ENCODE data around the gene MYOD1.

The MYOD1 gene

DNA sequence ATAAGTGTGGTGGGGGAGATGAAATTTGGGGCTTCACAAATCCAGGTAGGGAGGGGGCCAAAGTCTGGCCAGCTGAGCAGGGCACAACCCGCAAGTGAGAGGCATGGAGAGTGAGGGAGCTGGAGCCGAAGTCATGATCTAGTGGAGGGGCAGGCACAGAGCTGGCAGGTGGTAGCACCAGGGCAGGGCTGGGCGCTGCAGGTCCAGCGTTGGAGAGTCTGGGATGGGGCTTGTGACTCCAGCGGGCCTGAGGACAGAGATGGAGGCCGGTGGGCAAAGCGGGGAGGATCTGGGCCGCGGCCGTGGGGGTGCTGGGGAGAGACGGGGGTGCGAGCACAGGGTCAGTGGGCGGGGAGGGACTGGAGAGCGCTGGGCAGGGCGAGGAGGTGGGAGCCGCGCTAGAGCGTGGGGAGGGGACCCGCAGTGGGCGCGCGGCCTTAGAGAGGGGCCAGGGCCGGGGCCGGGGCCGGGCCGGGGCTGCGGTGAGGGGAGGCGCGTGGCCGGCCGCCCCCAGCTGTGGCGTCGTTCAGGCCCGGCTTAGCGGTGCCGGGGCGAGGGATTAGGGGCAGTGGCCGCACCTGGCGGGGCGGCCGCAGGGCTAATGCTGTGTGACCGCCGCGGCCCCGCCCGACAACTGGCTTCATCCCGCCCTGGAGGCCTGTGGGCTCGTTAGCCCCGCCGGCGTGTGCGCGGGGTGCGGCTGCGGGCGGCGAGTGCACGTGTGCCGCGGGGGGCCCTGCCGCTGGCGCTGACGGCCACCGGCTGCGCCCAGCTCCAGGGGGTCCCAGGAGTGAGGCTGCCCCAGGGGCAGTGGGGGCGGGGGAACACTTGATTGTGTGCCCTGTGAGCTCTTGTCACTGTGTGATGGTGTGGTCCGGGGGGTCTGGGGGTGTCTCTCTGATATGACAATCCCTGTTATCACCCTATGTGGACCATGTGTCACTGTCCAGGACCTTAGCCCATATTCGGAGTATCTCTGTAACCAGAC is 23.6 kb upstream of the MYOD1 start:
- no peak overlapping the region for H3K4me3 ChIP-seq (ENCODE audit: low read length)
- no peak for TF ChIP-seq ZNF274 (IDR thresholded peaks at IDR 0.05; ENCODE audit: low read depth, low read length)

DNA sequence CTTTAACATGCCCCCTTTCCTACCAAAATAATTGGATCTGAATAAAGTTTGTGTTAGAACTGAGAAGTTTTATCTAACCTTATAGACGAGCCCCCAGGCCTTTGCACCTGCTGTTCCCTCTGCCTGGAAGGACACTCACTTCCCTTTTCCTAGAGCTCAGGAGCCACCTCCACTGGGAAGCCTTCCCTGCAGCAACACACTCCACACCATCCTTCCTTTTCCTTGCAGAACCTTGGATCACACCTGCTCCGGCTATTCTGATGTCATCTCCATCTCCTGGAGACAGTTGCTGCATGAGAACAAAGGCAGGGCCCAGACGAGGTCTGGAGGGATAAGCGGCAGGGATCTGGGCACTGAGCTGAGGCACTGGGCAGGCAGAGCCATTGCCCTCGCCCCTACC is 22.6 kb upstream of the MYOD1 start:
- no peak overlapping the region for H3K4me3 ChIP-seq (ENCODE audit: low read length)
- TF ChIP-seq ZNF274 (IDR thresholded peaks at IDR 0.05; ENCODE audit: low read depth, low read length) = no peak

GRCh38 chr11:17697175-17697949 is 22.0 kb upstream of the MYOD1 start:
- no peak for TF ChIP-seq ZNF274 (IDR thresholded peaks at IDR 0.05; ENCODE audit: low read depth, low read length)
- no peak overlapping the region for H3K4me3 ChIP-seq (ENCODE audit: low read length)

GRCh38 chr11:17699147-17700114 is 19.9 kb upstream of the MYOD1 start:
- no peak overlapping the region for H3K4me3 ChIP-seq (ENCODE audit: low read length)
- TF ChIP-seq ZNF274 (IDR thresholded peaks at IDR 0.05; ENCODE audit: low read depth, low read length) = no peak

GRCh38 chr11:17700991-17701390 is 18.4 kb upstream of the MYOD1 start:
- no peak overlapping the region for H3K4me3 ChIP-seq (ENCODE audit: low read length)
- no peak for TF ChIP-seq ZNF274 (IDR thresholded peaks at IDR 0.05; ENCODE audit: low read depth, low read length)

- no peak for TF ChIP-seq ZNF274 (IDR thresholded peaks at IDR 0.05; ENCODE audit: low read depth, low read length)
- H3K4me3 ChIP-seq (ENCODE audit: low read length) = no peak overlapping the region
These were observed 16.5 kb upstream of the MYOD1 start for GRCh38 chr11:17702876-17703275.

GRCh38 chr11:17703951-17704350 is 15.4 kb upstream of the MYOD1 start:
- TF ChIP-seq ZNF274 (IDR thresholded peaks at IDR 0.05; ENCODE audit: low read depth, low read length) = no peak

DNA sequence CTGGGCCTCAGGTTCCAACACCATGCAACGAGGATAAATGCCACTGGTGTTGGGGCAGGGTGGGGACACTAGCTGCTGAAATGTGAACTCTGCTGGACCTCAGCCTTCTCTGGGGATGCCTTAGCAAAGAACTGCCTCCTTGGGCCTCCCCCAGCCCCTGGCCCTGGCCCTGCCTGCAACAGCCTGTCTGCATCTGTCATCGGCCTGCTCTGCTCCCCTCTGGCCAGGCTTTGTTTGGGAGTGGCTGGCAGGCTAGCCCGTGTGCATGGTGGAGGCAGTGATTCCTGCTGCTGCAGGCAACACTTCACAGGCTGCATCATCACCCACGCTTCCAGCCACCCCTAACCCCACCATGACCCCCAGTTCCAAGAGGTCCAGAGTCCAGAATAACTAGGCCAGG is 11.5 kb upstream of the MYOD1 start:
- H3K4me3 ChIP-seq (ENCODE audit: low read length) = no peak overlapping the region
- no peak for TF ChIP-seq ZNF274 (IDR thresholded peaks at IDR 0.05; ENCODE audit: low read depth, low read length)

More at GRCh38 chr11:17703951-17704350, 15.4 kb upstream of the MYOD1 start:
- no peak overlapping the region for H3K4me3 ChIP-seq (ENCODE audit: low read length)

DNA sequence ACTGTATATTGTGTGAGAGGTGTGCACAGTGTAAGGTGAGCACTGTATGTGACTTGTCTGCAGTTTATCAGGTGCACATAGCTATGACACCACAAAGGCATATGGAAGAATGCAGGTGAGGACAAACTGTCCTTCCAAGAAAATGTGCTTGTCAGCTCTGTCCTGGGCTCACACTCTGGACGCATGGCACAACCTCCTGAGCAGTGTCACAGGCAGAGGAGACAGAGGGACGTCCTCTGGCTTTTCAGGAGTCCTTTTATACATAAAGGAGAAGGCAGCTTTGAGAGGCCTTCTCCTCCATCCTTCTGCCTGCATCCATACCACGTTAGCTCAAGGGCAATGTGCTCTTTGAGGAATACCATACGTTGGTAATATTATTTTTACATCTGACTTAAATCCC is 7.5 kb upstream of the MYOD1 start:
- H3K4me3 ChIP-seq (ENCODE audit: low read length) = no peak overlapping the region
- TF ChIP-seq ZNF274 (IDR thresholded peaks at IDR 0.05; ENCODE audit: low read depth, low read length) = no peak

- no peak overlapping the region for H3K4me3 ChIP-seq (ENCODE audit: low read length)
- TF ChIP-seq ZNF274 (IDR thresholded peaks at IDR 0.05; ENCODE audit: low read depth, low read length) = no peak
These were observed 5.5 kb upstream of the MYOD1 start for GRCh38 chr11:17713851-17714250.

- no peak for TF ChIP-seq ZNF274 (IDR thresholded peaks at IDR 0.05; ENCODE audit: low read depth, low read length)
- no peak overlapping the region for H3K4me3 ChIP-seq (ENCODE audit: low read length)
These were observed 5.0 kb upstream of the MYOD1 start for GRCh38 chr11:17714356-17714854.

GRCh38 chr11:17714870-17715269 is 4.5 kb upstream of the MYOD1 start:
- no peak for TF ChIP-seq ZNF274 (IDR thresholded peaks at IDR 0.05; ENCODE audit: low read depth, low read length)
- H3K4me3 ChIP-seq (ENCODE audit: low read length) = no peak overlapping the region

DNA sequence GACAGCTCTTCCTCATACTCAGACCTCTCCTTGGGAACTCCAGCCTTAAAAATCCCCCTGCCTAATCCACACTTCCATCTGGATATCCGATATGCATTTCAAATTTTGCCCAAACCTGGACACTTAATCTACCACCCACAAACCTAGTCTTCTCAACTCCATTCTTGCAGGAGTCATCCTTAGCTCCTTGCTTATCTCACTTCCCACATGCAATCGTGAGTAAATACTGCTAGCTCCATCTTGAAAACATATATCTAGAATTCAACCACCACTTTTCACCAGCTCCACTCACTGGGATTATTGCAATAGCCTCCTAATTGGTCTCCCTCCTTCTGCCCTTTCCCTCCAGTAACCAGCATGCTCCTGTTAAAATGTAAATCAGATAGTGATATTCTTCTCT is 2.6 kb upstream of the MYOD1 start:
- no peak for TF ChIP-seq ZNF274 (IDR thresholded peaks at IDR 0.05; ENCODE audit: low read depth, low read length)
- no peak overlapping the region for H3K4me3 ChIP-seq (ENCODE audit: low read length)

Measured in GM08714 (cell line).